CD14-positive monocyte (primary cell): ENCODE data around the gene ASB16. TPM values are rescaled to one million over a fixed set of nuclear protein-coding genes. Genes with fewer than 3 reads are reported as not detected.

Experiments
- DNase-seq, 3 donors: peaks; one replicate each; pipeline ENCODE4 v3.0.0-alpha.2; 2011 to 2022
- H2AFZ ChIP-seq: 2 replicates; pipeline ENCODE4 v1.6.0; 2012; ENCODE audit warnings: mild to moderate bottlenecking, low read depth, low read length, inconsistent platforms; ENCODE audit not compliant: insufficient read depth, poor library complexity, severe bottlenecking
- H3K27ac ChIP-seq, 2 donors: 1 replicate in 1 of 2; 2 replicates in 1 of 2; pipeline ENCODE4 v1.5.1; 2012 to 2013; ENCODE audit warnings: low read length in 2 of 2, control low read depth in 1 of 2, inconsistent platforms in 1 of 2, low read depth in 1 of 2, mild to moderate bottlenecking in 1 of 2
- H3K27me3 ChIP-seq, 2 donors: one replicate each; pipeline versions ENCODE4 v1.6.0 to v1.6.1; 2011 to 2013; ENCODE audit warnings: low read length in 2 of 2; ENCODE audit not compliant: control insufficient read depth in 2 of 2, insufficient read depth in 2 of 2
- H3K36me3 ChIP-seq, 2 donors: replicated peaks in 1 of 2; 1 replicate in 1 of 2; 2 replicates in 1 of 2; pipeline versions ENCODE4 v1.5.1 to v1.6.1; 2012 to 2013; ENCODE audit warnings: low read length in 2 of 2, control low read depth in 1 of 2, inconsistent platforms in 1 of 2, mild to moderate bottlenecking in 1 of 2; ENCODE audit not compliant: insufficient read depth in 2 of 2, control insufficient read depth in 1 of 2
- H3K4me1 ChIP-seq, 2 donors: 1 replicate in 1 of 2; 2 replicates in 1 of 2; pipeline versions ENCODE4 v1.5.1 to v1.6.1; 2012 to 2013; ENCODE audit warnings: low read length in 2 of 2, control low read depth in 1 of 2, inconsistent platforms in 1 of 2, mild to moderate bottlenecking in 1 of 2, moderate library complexity in 1 of 2; ENCODE audit not compliant: insufficient read depth in 2 of 2, control insufficient read depth in 1 of 2
- H3K4me2 ChIP-seq: replicated peaks from 2 replicates; pipeline ENCODE3; 2012; ENCODE audit warnings: low read length, moderate library complexity, mild to moderate bottlenecking; ENCODE audit not compliant: poor library complexity, severe bottlenecking; ENCODE audit errors: extremely low read depth
- H3K4me3 ChIP-seq, 3 experiments: fragments of 200-600 bp in 1 of 3; sonication (generic) in 1 of 3; replicated peaks in 1 of 3; 1 replicate in 2 of 3; 2 replicates in 1 of 3; pipeline ENCODE4 v1.5.1; 2011 to 2013; ENCODE audit warnings: low read length in 3 of 3, mild to moderate bottlenecking in 3 of 3, control low read depth in 2 of 3, low read depth in 2 of 3, inconsistent platforms in 1 of 3, moderate library complexity in 1 of 3
- H3K79me2 ChIP-seq: 2 replicates; pipeline ENCODE4 v1.6.0; 2012; ENCODE audit warnings: mild to moderate bottlenecking, control low read depth, inconsistent platforms, low read length, moderate library complexity; ENCODE audit not compliant: insufficient read depth
- H3K9ac ChIP-seq: 2 replicates; pipeline ENCODE4 v1.6.0; 2017; ENCODE audit warnings: low read length, mild to moderate bottlenecking; ENCODE audit not compliant: insufficient read depth, poor library complexity, severe bottlenecking
- H3K9me3 ChIP-seq, 2 donors: replicated peaks in 1 of 2; 1 replicate in 1 of 2; 2 replicates in 1 of 2; pipeline versions ENCODE4 v1.5.1 to v1.6.1; 2012 to 2013; ENCODE audit warnings: low read length in 2 of 2, control low read depth in 1 of 2; ENCODE audit not compliant: control insufficient read depth in 1 of 2, insufficient read depth in 1 of 2
- H4K20me1 ChIP-seq: 2 replicates; pipeline ENCODE4 v1.6.0; 2012; ENCODE audit warnings: mild to moderate bottlenecking, low read length, control low read depth, moderate library complexity; ENCODE audit not compliant: insufficient read depth
- H3K27ac Mint-ChIP-seq, 7 donors: one replicate each; pipeline ENCODE4 v1.8.0; 2020; ENCODE audit warnings: mild to moderate bottlenecking in 7 of 7, mixed read lengths in 7 of 7, moderate library complexity in 6 of 7, inconsistent platforms in 2 of 7
- H3K27me3 Mint-ChIP-seq, 3 donors: one replicate each; pipeline ENCODE4 v1.8.0; 2021 to 2022; ENCODE audit warnings: low read depth in 3 of 3, mild to moderate bottlenecking in 3 of 3, mixed read lengths in 3 of 3, moderate library complexity in 3 of 3, inconsistent platforms in 1 of 3
- H3K36me3 Mint-ChIP-seq, 2 donors: one replicate each; pipeline ENCODE4 v1.8.0; 2020; ENCODE audit warnings: mixed read lengths in 2 of 2, inconsistent platforms in 1 of 2, mild to moderate bottlenecking in 1 of 2
- H3K4me1 Mint-ChIP-seq: one replicate; pipeline ENCODE4 v1.8.0; 2020; ENCODE audit warnings: mild to moderate bottlenecking, mixed read lengths
- H3K4me3 Mint-ChIP-seq, 2 donors: one replicate each; pipeline ENCODE4 v1.8.0; 2020; ENCODE audit warnings: mild to moderate bottlenecking in 2 of 2, mixed read lengths in 2 of 2, moderate library complexity in 1 of 2
- H3K9me3 Mint-ChIP-seq, 7 donors: one replicate each; pipeline ENCODE4 v1.8.0; 2020 to 2022; ENCODE audit warnings: mixed read lengths in 7 of 7, mild to moderate bottlenecking in 6 of 7, moderate library complexity in 6 of 7, inconsistent platforms in 2 of 7
- WGBS: methylation state at CpG from one replicate; pipeline ENCODE4 v1.1.5; 2013; ENCODE audit warnings: missing lambda C conversion rate; ENCODE audit not compliant: insufficient coverage; 5-methylcytosine and 5-hydroxymethylcytosine counted together
- intact Hi-C, 2 donors: fragments of 100-400 bp; cut with micrococcal nuclease; formaldehyde crosslinking; loops; one replicate each; pipeline versions ENCODE4 v1.15.0 to v1.15.1; 2023
- polyA plus RNA-seq, 3 donors: library from polyadenylated mRNA; depleted of rRNA in 1 of 3; unstranded in 2 of 3; stranded (reverse) in 1 of 3; fragments of 300-500 nt in 2 of 3; fragments of >200 nt in 1 of 3; fragmentation: Illumina TruSeq in 2 of 3; gene quantifications; 1 replicate in 2 of 3; 2 replicates in 1 of 3; pipeline ENCODE4 v1.2.3, GENCODE V29; 2012 to 2021
- TF ChIP-seq, protein P1 (sequence below): fragments of 200-600 bp; IDR thresholded peaks from one replicate; pipeline ENCODE4 v1.8.0; 2022; ENCODE audit warnings: antibody characterized with exemption, mild to moderate bottlenecking

ASB16 gene
- polyA plus RNA-seq, 3 donors: not detected

DNA sequence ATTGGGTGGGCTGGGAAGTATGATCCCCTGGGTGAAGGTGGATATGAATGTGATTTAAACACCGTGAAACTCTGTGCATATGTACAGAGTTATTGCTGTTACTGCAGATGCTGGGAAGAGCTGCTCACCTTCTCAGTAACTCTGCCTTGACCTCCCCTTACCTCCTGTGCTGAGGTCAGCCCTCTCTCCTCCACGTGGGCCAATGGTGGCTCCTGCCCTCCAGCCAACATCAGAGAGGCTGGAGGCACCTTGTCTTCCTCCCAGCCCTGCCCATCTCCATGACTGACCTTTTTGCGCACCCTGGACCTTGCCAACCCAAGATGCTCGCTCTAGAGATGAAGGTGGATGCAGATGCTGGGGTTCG lies 387 bp upstream of the ASB16 start:
- Mint-ChIP-seq H3K9me3 (peaks cover 0 to 2% (median 0%) of the 10 kb centered on the region in 7 donors), H3K36me3 (peaks cover 0 to 8% of the 10 kb centered on the region in 2 donors), H3K27me3 (peaks cover 3 to 5% (median 4%) of the 10 kb centered on the region in 3 donors), H3K4me1 (peaks cover 3% of the 10 kb centered on the region), H3K27ac (peak overlapping the region in 1 of 7 donors; percentile 61), H3K4me3 (peak overlapping the region in 1 of 2 donors; percentile 36)
- Histone ChIP-seq H3K9me3 (no peaks in the 10 kb centered on the region), H2AFZ (no peak overlapping the region), H3K27me3 (peaks cover 0 to 6% of the 10 kb centered on the region in 2 donors), H3K36me3 (no peaks in the 10 kb centered on the region), H4K20me1 (no peaks in the 10 kb centered on the region), H3K27ac (no peak overlapping the region), H3K4me2 (no peak overlapping the region), H3K79me2 (no peaks in the 10 kb centered on the region), H3K4me3 (no peak overlapping the region), H3K9ac (no peak overlapping the region), H3K4me1 (peaks cover 0 to 2% of the 10 kb centered on the region in 2 donors)
- TF ChIP-seq, protein P1, sequence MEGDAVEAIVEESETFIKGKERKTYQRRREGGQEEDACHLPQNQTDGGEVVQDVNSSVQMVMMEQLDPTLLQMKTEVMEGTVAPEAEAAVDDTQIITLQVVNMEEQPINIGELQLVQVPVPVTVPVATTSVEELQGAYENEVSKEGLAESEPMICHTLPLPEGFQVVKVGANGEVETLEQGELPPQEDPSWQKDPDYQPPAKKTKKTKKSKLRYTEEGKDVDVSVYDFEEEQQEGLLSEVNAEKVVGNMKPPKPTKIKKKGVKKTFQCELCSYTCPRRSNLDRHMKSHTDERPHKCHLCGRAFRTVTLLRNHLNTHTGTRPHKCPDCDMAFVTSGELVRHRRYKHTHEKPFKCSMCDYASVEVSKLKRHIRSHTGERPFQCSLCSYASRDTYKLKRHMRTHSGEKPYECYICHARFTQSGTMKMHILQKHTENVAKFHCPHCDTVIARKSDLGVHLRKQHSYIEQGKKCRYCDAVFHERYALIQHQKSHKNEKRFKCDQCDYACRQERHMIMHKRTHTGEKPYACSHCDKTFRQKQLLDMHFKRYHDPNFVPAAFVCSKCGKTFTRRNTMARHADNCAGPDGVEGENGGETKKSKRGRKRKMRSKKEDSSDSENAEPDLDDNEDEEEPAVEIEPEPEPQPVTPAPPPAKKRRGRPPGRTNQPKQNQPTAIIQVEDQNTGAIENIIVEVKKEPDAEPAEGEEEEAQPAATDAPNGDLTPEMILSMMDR: no peak
- 82% methylated on average over 3 of the region's 5 CpGs for WGBS
- no peak for DNase-seq
- intact Hi-C loops: no loop called here

DNA sequence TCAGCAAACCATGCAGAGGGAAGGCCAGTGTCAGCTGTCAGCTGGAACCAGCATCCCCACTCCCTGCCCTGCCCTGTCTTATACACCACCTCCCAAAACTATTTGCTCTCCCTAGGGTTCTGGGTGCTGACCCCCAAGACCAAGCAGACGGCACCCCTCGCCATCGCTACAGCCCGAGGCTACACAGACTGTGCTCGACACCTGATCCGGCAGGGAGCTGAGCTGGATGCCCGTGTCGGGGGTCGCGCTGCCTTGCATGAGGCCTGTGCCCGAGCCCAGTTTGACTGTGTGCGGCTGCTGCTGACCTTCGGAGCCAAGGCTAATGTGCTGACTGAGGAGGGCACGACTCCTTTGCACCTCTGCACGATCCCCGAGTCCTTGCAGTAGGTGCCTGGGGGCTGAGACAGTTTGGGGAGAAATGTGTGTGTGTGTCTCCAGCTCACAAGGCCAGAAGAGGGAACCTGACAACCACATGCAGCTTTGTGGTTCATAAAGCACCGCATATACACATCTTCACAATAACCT lies 1.5 kb downstream of the ASB16 start:
- TF ChIP-seq, protein P1: no peak
- peaks cover 10 to 11% of the 10 kb centered on the region in 2 donors for H3K36me3 ChIP-seq
- H3K9me3 Mint-ChIP-seq: peaks cover 0 to 2% (median 0%) of the 10 kb centered on the region in 7 donors
- H3K27ac Mint-ChIP-seq: no peak overlapping the region
- peaks cover 3% of the 10 kb centered on the region for H3K4me1 Mint-ChIP-seq
- peaks cover 0 to 6% of the 10 kb centered on the region in 2 donors for H3K27me3 ChIP-seq
- no peak overlapping the region for H2AFZ ChIP-seq
- H3K4me3 ChIP-seq: no peak overlapping the region
- peaks cover 0 to 2% of the 10 kb centered on the region in 2 donors for H3K4me1 ChIP-seq
- intact Hi-C loops: no loop called here
- no peaks in the 10 kb centered on the region for H3K9me3 ChIP-seq
- peaks cover 11 to 19% of the 10 kb centered on the region in 2 donors for H3K36me3 Mint-ChIP-seq
- no peak for DNase-seq
- WGBS: 94% methylated on average over 17 of the region's 17 CpGs
- no peak overlapping the region for H3K9ac ChIP-seq
- peaks cover 3 to 5% (median 4%) of the 10 kb centered on the region in 3 donors for H3K27me3 Mint-ChIP-seq
- H4K20me1 ChIP-seq: no peaks in the 10 kb centered on the region
- H3K4me2 ChIP-seq: no peak overlapping the region
- no peak overlapping the region for H3K4me3 Mint-ChIP-seq
- no peaks in the 10 kb centered on the region for H3K79me2 ChIP-seq
- H3K27ac ChIP-seq: no peak overlapping the region
